Panc1 (cell line): ENCODE measurements around the gene DCAF4.

Experiments used
- CTCF ChIP-seq: fragments of 450-650 bp; IDR thresholded peaks from 2 replicates; pipeline ENCODE4 v1.5.1; 2017; ENCODE audit warnings: mild to moderate bottlenecking
- POLR2AphosphoS5 ChIP-seq: IDR thresholded peaks from 2 replicates; pipeline ENCODE4 v1.6.1; 2012; ENCODE audit warnings: mild to moderate bottlenecking, low read depth, low read length, moderate library complexity
- SIN3A ChIP-seq: IDR thresholded peaks from 2 replicates; pipeline ENCODE4 v1.6.1; 2012; ENCODE audit warnings: low read depth, mild to moderate bottlenecking, low read length, moderate library complexity, borderline replicate concordance; ENCODE audit not compliant: insufficient read depth

- TF ChIP-seq CTCF, result no peak
- no peak for TF ChIP-seq POLR2AphosphoS5
- TF ChIP-seq SIN3A, result no peak
Observed at GRCh38 chr14:72999316-72999715, 73.1 kb downstream of the DCAF4 start.
